ENCODE data around the gene RPS6KA4.

DNA sequence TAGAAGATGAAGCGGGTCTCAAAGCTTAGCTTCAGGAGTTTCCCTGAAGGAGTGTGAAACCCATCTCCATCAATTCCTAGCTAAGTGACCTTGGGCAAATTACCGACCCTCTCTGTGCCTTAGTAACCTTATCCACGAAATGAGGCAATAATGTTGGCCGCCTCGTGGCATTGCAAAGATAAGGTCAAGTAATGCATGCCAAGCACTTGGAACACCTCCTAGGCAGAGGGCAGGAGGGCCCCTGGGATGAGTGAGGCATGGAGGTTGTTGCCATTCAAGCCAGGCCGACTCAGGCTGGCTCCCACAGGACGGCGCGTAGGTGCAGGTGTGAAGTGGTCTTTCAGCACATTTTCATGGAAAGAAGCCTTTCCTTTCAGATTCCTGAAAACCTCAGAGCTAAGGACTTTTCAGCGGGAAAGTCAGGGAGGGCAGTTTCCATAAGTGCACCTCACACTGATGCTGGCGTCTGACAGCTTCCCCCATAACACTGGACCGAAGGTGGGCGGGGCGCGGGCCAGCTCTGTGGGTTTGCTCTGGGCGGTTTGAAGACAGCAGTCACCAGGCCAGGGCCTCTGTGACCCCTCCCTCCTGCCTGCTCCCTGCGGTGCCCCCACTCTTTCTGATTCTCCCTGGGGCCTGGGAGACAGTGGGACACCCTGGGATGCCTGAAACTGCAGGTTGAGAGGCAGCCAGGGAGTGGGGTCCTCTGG, 25.2 kb downstream of the RPS6KA4 start:
- TF ChIP-seq, protein P1, sequence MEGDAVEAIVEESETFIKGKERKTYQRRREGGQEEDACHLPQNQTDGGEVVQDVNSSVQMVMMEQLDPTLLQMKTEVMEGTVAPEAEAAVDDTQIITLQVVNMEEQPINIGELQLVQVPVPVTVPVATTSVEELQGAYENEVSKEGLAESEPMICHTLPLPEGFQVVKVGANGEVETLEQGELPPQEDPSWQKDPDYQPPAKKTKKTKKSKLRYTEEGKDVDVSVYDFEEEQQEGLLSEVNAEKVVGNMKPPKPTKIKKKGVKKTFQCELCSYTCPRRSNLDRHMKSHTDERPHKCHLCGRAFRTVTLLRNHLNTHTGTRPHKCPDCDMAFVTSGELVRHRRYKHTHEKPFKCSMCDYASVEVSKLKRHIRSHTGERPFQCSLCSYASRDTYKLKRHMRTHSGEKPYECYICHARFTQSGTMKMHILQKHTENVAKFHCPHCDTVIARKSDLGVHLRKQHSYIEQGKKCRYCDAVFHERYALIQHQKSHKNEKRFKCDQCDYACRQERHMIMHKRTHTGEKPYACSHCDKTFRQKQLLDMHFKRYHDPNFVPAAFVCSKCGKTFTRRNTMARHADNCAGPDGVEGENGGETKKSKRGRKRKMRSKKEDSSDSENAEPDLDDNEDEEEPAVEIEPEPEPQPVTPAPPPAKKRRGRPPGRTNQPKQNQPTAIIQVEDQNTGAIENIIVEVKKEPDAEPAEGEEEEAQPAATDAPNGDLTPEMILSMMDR (IDR thresholded peaks at IDR 0.05; ENCODE audit: low read length) = no peak
- no peak for TF ChIP-seq EZH2 (IDR thresholded peaks at IDR 0.05; ENCODE audit: borderline replicate concordance, low read length)

All from OCI-LY1 (cell line).